Measurements from ENCODE around the gene YIF1A. TPM values are rescaled to one million over a fixed set of nuclear protein-coding genes. Genes with fewer than 3 reads are reported as not detected.

The YIF1A gene
- total and polyA plus RNA-seq, 4 donors: 93.0 to 136 (median 117) TPM

- Histone ChIP-seq H3K4me1 (ENCODE audit: control insufficient read depth in 4 of 4, insufficient read depth in 4 of 4, low read length in 3 of 4) (peaks cover 7 to 23% (median 13%) of the 10 kb centered on the region in 4 donors), H3K4me3 (ENCODE audit: low read depth in 1 of 3, low read length in 3 of 3) (no peak overlapping the region), H3K36me3 (ENCODE audit: control insufficient read depth in 4 of 4, insufficient read depth in 3 of 4, low read depth in 1 of 4, low read length in 3 of 4) (peaks cover 0 to 2% (median under 1%) of the 10 kb centered on the region in 4 donors), H3K9me3 (ENCODE audit: control insufficient read depth in 4 of 4, low read length in 3 of 4) (no peaks in the 10 kb centered on the region), H3K9ac (ENCODE audit: low read depth in 1 of 2, low read length in 2 of 2) (no peak overlapping the region), H3K27ac (ENCODE audit: low read depth in 1 of 2, low read length in 2 of 2) (no peak overlapping the region), H3K27me3 (ENCODE audit: control insufficient read depth in 4 of 4, insufficient read depth in 4 of 4, low read length in 3 of 4) (no peaks in the 10 kb centered on the region)
- no peak for TF ChIP-seq HNF4G (IDR thresholded peaks at IDR 0.05)
- TF ChIP-seq TAF1 (conservative IDR thresholded peaks at IDR 0.05): no peak
- TF ChIP-seq ATF3 (IDR thresholded peaks at IDR 0.05): no peak
- no peak for TF ChIP-seq RXRA (IDR thresholded peaks at IDR 0.05)
- no peak for TF ChIP-seq REST (IDR thresholded peaks at IDR 0.05)
- no peak for DNase-seq (ENCODE audit: low spot score)
- WGBS: 82% methylated on average over 18 of the region's 18 CpGs
Observed at GRCh38 chr11:66332371-66333219, 43.7 kb upstream of the YIF1A start.

- Histone ChIP-seq H3K4me3 (ENCODE audit: low read depth in 1 of 3, low read length in 3 of 3) (no peak overlapping the region), H3K9ac (ENCODE audit: low read depth in 1 of 2, low read length in 2 of 2) (no peak overlapping the region), H3K4me1 (ENCODE audit: control insufficient read depth in 4 of 4, insufficient read depth in 4 of 4, low read length in 3 of 4) (peaks cover 4 to 25% (median 12%) of the 10 kb centered on the region in 4 donors), H3K27ac (ENCODE audit: low read depth in 1 of 2, low read length in 2 of 2) (no peak overlapping the region), H3K27me3 (ENCODE audit: control insufficient read depth in 4 of 4, insufficient read depth in 4 of 4, low read length in 3 of 4) (no peaks in the 10 kb centered on the region), H3K9me3 (ENCODE audit: control insufficient read depth in 4 of 4, low read length in 3 of 4) (no peaks in the 10 kb centered on the region), H3K36me3 (ENCODE audit: control insufficient read depth in 4 of 4, insufficient read depth in 3 of 4, low read depth in 1 of 4, low read length in 3 of 4) (no peaks in the 10 kb centered on the region)
- WGBS: 93% methylated on average over 12 of the region's 12 CpGs
- TF ChIP-seq HNF4G (IDR thresholded peaks at IDR 0.05) (no peak), MAX (IDR thresholded peaks at IDR 0.05) (no peak), JUND (IDR thresholded peaks at IDR 0.05) (no peak), GABPA (IDR thresholded peaks at IDR 0.05 in 1 of 2, conservative IDR thresholded peaks at IDR 0.05 in 1 of 2) (no peak), RAD21 (IDR thresholded peaks at IDR 0.05) (no peak), ATF3 (IDR thresholded peaks at IDR 0.05) (no peak), CTCF (IDR thresholded peaks at IDR 0.05; ENCODE audit: low read depth, low read length, missing input control) (no peak), SP1 (IDR thresholded peaks at IDR 0.05) (no peak), FOXA1 (IDR thresholded peaks at IDR 0.05) (no peak), NR2F2 (IDR thresholded peaks at IDR 0.05) (no peak), REST (IDR thresholded peaks at IDR 0.05) (no peak), YY1 (IDR thresholded peaks at IDR 0.05) (no peak)
- no peak for DNase-seq (ENCODE audit: low spot score)
Observed at GRCh38 chr11:66331542-66332370, 42.8 kb upstream of the YIF1A start.
